ENCODE data around the gene PRKG1.

GRCh38 chr10:52300599-52301277, 1226.5 kb downstream of the PRKG1 start:
- TF ChIP-seq POLR2A (IDR thresholded peaks at IDR 0.05) = no peak
- TF ChIP-seq, protein P1, sequence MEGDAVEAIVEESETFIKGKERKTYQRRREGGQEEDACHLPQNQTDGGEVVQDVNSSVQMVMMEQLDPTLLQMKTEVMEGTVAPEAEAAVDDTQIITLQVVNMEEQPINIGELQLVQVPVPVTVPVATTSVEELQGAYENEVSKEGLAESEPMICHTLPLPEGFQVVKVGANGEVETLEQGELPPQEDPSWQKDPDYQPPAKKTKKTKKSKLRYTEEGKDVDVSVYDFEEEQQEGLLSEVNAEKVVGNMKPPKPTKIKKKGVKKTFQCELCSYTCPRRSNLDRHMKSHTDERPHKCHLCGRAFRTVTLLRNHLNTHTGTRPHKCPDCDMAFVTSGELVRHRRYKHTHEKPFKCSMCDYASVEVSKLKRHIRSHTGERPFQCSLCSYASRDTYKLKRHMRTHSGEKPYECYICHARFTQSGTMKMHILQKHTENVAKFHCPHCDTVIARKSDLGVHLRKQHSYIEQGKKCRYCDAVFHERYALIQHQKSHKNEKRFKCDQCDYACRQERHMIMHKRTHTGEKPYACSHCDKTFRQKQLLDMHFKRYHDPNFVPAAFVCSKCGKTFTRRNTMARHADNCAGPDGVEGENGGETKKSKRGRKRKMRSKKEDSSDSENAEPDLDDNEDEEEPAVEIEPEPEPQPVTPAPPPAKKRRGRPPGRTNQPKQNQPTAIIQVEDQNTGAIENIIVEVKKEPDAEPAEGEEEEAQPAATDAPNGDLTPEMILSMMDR (IDR thresholded peaks at IDR 0.05) = no peak
